ENCODE measurements around the gene COTL1.

Gene COTL1

GRCh38 chr16:84593825-84594724, 23.8 kb downstream of the COTL1 start:
- peaks cover 70% of the 10 kb centered on the region for H3K36me3 Mint-ChIP-seq
- CTCF ChIA-PET: interaction anchor here (0.8 to 1.0 kb wide), 3 partner anchors 10 to 88 kb away, joined by 3 to 5 read pairs (median 4); no protein-coding TSS in a partner anchor
- H3K27ac Mint-ChIP-seq: peak overlapping the region; percentile 90
- peak; percentile 89 for DNase-seq
- H3K4me3 Mint-ChIP-seq: peak overlapping the region; percentile 72
- H3K4me1 Mint-ChIP-seq: peaks cover 74% of the 10 kb centered on the region
- H3K9me3 Mint-ChIP-seq: no peaks in the 10 kb centered on the region
- H3K27me3 Mint-ChIP-seq: no peaks in the 10 kb centered on the region

GRCh38 chr16:84592718-84593117, 25.2 kb downstream of the COTL1 start:
- CTCF ChIA-PET: interaction anchor here (0.6 kb wide), 1 partner anchor 11 kb away, joined by 3 read pairs; no protein-coding TSS in a partner anchor
- Mint-ChIP-seq H3K4me3 (no peak overlapping the region), H3K27ac (peak overlapping the region; percentile 85), H3K4me1 (peaks cover 63% of the 10 kb centered on the region), H3K27me3 (no peaks in the 10 kb centered on the region), H3K9me3 (no peaks in the 10 kb centered on the region), H3K36me3 (peaks cover 69% of the 10 kb centered on the region)
- no peak for DNase-seq

GRCh38 chr16:84589975-84590719, 27.7 kb downstream of the COTL1 start:
- CTCF ChIA-PET: no interaction called here
- Mint-ChIP-seq H3K36me3 (peaks cover 65% of the 10 kb centered on the region), H3K4me1 (peaks cover 55% of the 10 kb centered on the region), H3K27ac (no peak overlapping the region), H3K4me3 (no peak overlapping the region), H3K9me3 (no peaks in the 10 kb centered on the region), H3K27me3 (no peaks in the 10 kb centered on the region)
- no peak for DNase-seq

GRCh38 chr16:84588991-84589390, 28.9 kb downstream of the COTL1 start:
- CTCF ChIA-PET: no interaction called here
- Mint-ChIP-seq H3K27me3 (no peaks in the 10 kb centered on the region), H3K36me3 (peaks cover 60% of the 10 kb centered on the region), H3K4me1 (peaks cover 50% of the 10 kb centered on the region), H3K9me3 (no peaks in the 10 kb centered on the region), H3K4me3 (no peak overlapping the region), H3K27ac (no peak overlapping the region)
- no peak for DNase-seq

- H3K4me1 Mint-ChIP-seq: peaks cover 33% of the 10 kb centered on the region
- peaks cover 51% of the 10 kb centered on the region for H3K36me3 Mint-ChIP-seq
- DNase-seq: no peak
- no peak overlapping the region for H3K27ac Mint-ChIP-seq
- CTCF ChIA-PET: interaction anchor here (0.8 kb wide), 1 partner anchor 75 kb away, joined by 4 read pairs; no protein-coding TSS in a partner anchor
- no peaks in the 10 kb centered on the region for H3K9me3 Mint-ChIP-seq
- no peak overlapping the region for H3K4me3 Mint-ChIP-seq
- H3K27me3 Mint-ChIP-seq: no peaks in the 10 kb centered on the region
Measured at GRCh38 chr16:84585886-84586285, 32.0 kb downstream of the COTL1 start.

GRCh38 chr16:84585467-84585866, 32.4 kb downstream of the COTL1 start:
- CTCF ChIA-PET: interaction anchor here (0.8 kb wide), 1 partner anchor 75 kb away, joined by 4 read pairs; no protein-coding TSS in a partner anchor
- Mint-ChIP-seq H3K9me3 (no peaks in the 10 kb centered on the region), H3K27me3 (no peaks in the 10 kb centered on the region), H3K4me3 (no peak overlapping the region), H3K4me1 (peaks cover 30% of the 10 kb centered on the region), H3K36me3 (peaks cover 49% of the 10 kb centered on the region), H3K27ac (no peak overlapping the region)
- DNase-seq: no peak

GRCh38 chr16:84584678-84585077, 33.2 kb downstream of the COTL1 start:
- no peak for DNase-seq
- CTCF ChIA-PET: no interaction called here
- H3K4me3 Mint-ChIP-seq: no peak overlapping the region
- no peaks in the 10 kb centered on the region for H3K27me3 Mint-ChIP-seq
- H3K36me3 Mint-ChIP-seq: peaks cover 47% of the 10 kb centered on the region
- no peaks in the 10 kb centered on the region for H3K9me3 Mint-ChIP-seq
- peaks cover 32% of the 10 kb centered on the region for H3K4me1 Mint-ChIP-seq
- peak overlapping the region; percentile 42 for H3K27ac Mint-ChIP-seq

- DNase-seq: no peak
- Mint-ChIP-seq H3K27ac (no peak overlapping the region), H3K4me3 (no peak overlapping the region), H3K9me3 (no peaks in the 10 kb centered on the region), H3K4me1 (peaks cover 36% of the 10 kb centered on the region), H3K27me3 (no peaks in the 10 kb centered on the region), H3K36me3 (peaks cover 48% of the 10 kb centered on the region)
- CTCF ChIA-PET: interaction anchor here (1.1 to 1.9 kb wide), 2 partner anchors 19 to 73 kb away, joined by 4 to 6 read pairs; no protein-coding TSS in a partner anchor
Measured at GRCh38 chr16:84583995-84584394, 33.9 kb downstream of the COTL1 start.

- H3K27ac Mint-ChIP-seq: no peak overlapping the region
- H3K9me3 Mint-ChIP-seq: no peaks in the 10 kb centered on the region
- H3K4me3 Mint-ChIP-seq: no peak overlapping the region
- H3K4me1 Mint-ChIP-seq: peaks cover 46% of the 10 kb centered on the region
- DNase-seq: no peak
- CTCF ChIA-PET: interaction anchor here (0.6 to 1.9 kb wide), 3 partner anchors 18 to 90 kb away, joined by 3 to 6 read pairs (median 4); no protein-coding TSS in a partner anchor
- H3K27me3 Mint-ChIP-seq: no peaks in the 10 kb centered on the region
- peaks cover 52% of the 10 kb centered on the region for H3K36me3 Mint-ChIP-seq
Measured at GRCh38 chr16:84582958-84583516, 34.8 kb downstream of the COTL1 start.

GRCh38 chr16:84581158-84581557, 36.7 kb downstream of the COTL1 start:
- Mint-ChIP-seq H3K36me3 (peaks cover 62% of the 10 kb centered on the region), H3K9me3 (no peaks in the 10 kb centered on the region), H3K27ac (no peak overlapping the region)

GRCh38 chr16:84579936-84580335, 37.9 kb downstream of the COTL1 start:
- peaks cover 58% of the 10 kb centered on the region for H3K36me3 Mint-ChIP-seq
- no peak for DNase-seq
- H3K4me3 Mint-ChIP-seq: no peak overlapping the region
- no peaks in the 10 kb centered on the region for H3K9me3 Mint-ChIP-seq
- peaks cover 47% of the 10 kb centered on the region for H3K4me1 Mint-ChIP-seq
- CTCF ChIA-PET: interaction anchor here (0.6 kb wide), 1 partner anchor 42 kb away, joined by 3 read pairs; no protein-coding TSS in a partner anchor
- no peak overlapping the region for H3K27ac Mint-ChIP-seq
- no peaks in the 10 kb centered on the region for H3K27me3 Mint-ChIP-seq

More at GRCh38 chr16:84581158-84581557, 36.7 kb downstream of the COTL1 start:
- DNase-seq: no peak
- Mint-ChIP-seq H3K4me3 (no peak overlapping the region), H3K27me3 (no peaks in the 10 kb centered on the region), H3K4me1 (peaks cover 57% of the 10 kb centered on the region)
- CTCF ChIA-PET: no interaction called here

GRCh38 chr16:84578538-84579126, 39.2 kb downstream of the COTL1 start:
- CTCF ChIA-PET: no interaction called here
- no peak overlapping the region for H3K27ac Mint-ChIP-seq
- H3K27me3 Mint-ChIP-seq: no peaks in the 10 kb centered on the region
- H3K36me3 Mint-ChIP-seq: peaks cover 61% of the 10 kb centered on the region
- H3K4me3 Mint-ChIP-seq: no peak overlapping the region
- H3K9me3 Mint-ChIP-seq: no peaks in the 10 kb centered on the region
- peaks cover 45% of the 10 kb centered on the region for H3K4me1 Mint-ChIP-seq
- DNase-seq: no peak

GRCh38 chr16:84577034-84577803, 40.7 kb downstream of the COTL1 start:
- no peak overlapping the region for H3K4me3 Mint-ChIP-seq
- CTCF ChIA-PET: no interaction called here
- peaks cover 67% of the 10 kb centered on the region for H3K36me3 Mint-ChIP-seq
- peaks cover 45% of the 10 kb centered on the region for H3K4me1 Mint-ChIP-seq
- no peak for DNase-seq
- no peaks in the 10 kb centered on the region for H3K27me3 Mint-ChIP-seq
- H3K27ac Mint-ChIP-seq: peak overlapping the region; percentile 70
- no peaks in the 10 kb centered on the region for H3K9me3 Mint-ChIP-seq
